Gastroesophageal sphincter (tissue), 4 donors: ENCODE results near the gene LDLRAP1. TPM values are rescaled to one million over a fixed set of nuclear protein-coding genes. Genes with fewer than 3 reads are reported as not detected.

Experiments
- ATAC-seq: fragments of 150-250 bp; one replicate; pipeline ENCODE4 v1.9.1; 2016; ENCODE audit warnings: mild to moderate bottlenecking, moderate library complexity
- H3K27ac ChIP-seq, 4 donors: fragments of 200-600 bp; sonication (generic) in 3 of 4; 1 replicate in 3 of 4; 2 replicates in 1 of 4; pipeline ENCODE4 v1.5.1; 2016 to 2019
- H3K27me3 ChIP-seq: fragments of 200-600 bp; sonication (generic); one replicate; pipeline ENCODE4 v1.5.1; 2019
- H3K36me3 ChIP-seq, 2 donors: fragments of 200-600 bp; sonication (generic); one replicate each; pipeline ENCODE4 v1.5.1; 2019; ENCODE audit warnings: control low read depth in 1 of 2
- H3K4me1 ChIP-seq, 3 donors: fragments of 200-600 bp; sonication (generic); 1 replicate in 2 of 3; 2 replicates in 1 of 3; pipeline ENCODE4 v1.5.1; 2016 to 2019; ENCODE audit warnings: control low read depth in 2 of 3
- H3K4me3 ChIP-seq, 2 donors: fragments of 200-600 bp; sonication (generic); one replicate each; pipeline ENCODE4 v1.5.1; 2019; ENCODE audit warnings: mild to moderate bottlenecking in 1 of 2, moderate library complexity in 1 of 2
- H3K9me3 ChIP-seq, 3 donors: fragments of 200-600 bp; sonication (generic); one replicate each; pipeline ENCODE4 v1.5.1; 2017 to 2019; ENCODE audit warnings: control low read depth in 2 of 3
- EP300 ChIP-seq: sonication (generic); formaldehyde crosslinking; IDR thresholded peaks from one replicate; pipeline ENCODE4 v1.6.1; 2017; ENCODE audit warnings: antibody characterized with exemption, mild to moderate bottlenecking
- POLR2A ChIP-seq, 2 donors: fragments of 450-650 bp; IDR thresholded peaks; one replicate each; pipeline ENCODE4 v1.6.1; 2017; ENCODE audit warnings: antibody characterized with exemption in 2 of 2, mild to moderate bottlenecking in 2 of 2, moderate library complexity in 1 of 2
- POLR2AphosphoS5 ChIP-seq: sonication (generic); formaldehyde crosslinking; IDR thresholded peaks from one replicate; pipeline ENCODE4 v1.6.1; 2017; ENCODE audit warnings: antibody characterized with exemption
- WGBS, 2 donors: methylation state at CpG; one replicate each; pipeline ENCODE4 v1.1.5; 2018; ENCODE audit warnings: low coverage in 1 of 2; 5-methylcytosine and 5-hydroxymethylcytosine counted together
- total RNA-seq, 4 donors: library from RNA; depleted of rRNA; stranded (reverse); fragments of >200 nt; gene quantifications; one replicate each; pipeline ENCODE4 v1.1.0, GENCODE V29; 2016
- TF ChIP-seq, protein P1 (sequence below), 4 experiments: fragments of 200-600 bp in 2 of 4; fragments of 450-650 bp in 2 of 4; sonication (generic) in 1 of 4; IDR thresholded peaks; one replicate each; pipeline ENCODE4 v1.5.1; 2017 to 2019; ENCODE audit warnings: antibody characterized with exemption in 4 of 4, mild to moderate bottlenecking in 2 of 4, moderate library complexity in 2 of 4

The LDLRAP1 gene, protein sequence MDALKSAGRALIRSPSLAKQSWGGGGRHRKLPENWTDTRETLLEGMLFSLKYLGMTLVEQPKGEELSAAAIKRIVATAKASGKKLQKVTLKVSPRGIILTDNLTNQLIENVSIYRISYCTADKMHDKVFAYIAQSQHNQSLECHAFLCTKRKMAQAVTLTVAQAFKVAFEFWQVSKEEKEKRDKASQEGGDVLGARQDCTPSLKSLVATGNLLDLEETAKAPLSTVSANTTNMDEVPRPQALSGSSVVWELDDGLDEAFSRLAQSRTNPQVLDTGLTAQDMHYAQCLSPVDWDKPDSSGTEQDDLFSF
- 10 to 100 TPM; 13.6 to 21.3 (median 17.2) TPM for total RNA-seq

DNA sequence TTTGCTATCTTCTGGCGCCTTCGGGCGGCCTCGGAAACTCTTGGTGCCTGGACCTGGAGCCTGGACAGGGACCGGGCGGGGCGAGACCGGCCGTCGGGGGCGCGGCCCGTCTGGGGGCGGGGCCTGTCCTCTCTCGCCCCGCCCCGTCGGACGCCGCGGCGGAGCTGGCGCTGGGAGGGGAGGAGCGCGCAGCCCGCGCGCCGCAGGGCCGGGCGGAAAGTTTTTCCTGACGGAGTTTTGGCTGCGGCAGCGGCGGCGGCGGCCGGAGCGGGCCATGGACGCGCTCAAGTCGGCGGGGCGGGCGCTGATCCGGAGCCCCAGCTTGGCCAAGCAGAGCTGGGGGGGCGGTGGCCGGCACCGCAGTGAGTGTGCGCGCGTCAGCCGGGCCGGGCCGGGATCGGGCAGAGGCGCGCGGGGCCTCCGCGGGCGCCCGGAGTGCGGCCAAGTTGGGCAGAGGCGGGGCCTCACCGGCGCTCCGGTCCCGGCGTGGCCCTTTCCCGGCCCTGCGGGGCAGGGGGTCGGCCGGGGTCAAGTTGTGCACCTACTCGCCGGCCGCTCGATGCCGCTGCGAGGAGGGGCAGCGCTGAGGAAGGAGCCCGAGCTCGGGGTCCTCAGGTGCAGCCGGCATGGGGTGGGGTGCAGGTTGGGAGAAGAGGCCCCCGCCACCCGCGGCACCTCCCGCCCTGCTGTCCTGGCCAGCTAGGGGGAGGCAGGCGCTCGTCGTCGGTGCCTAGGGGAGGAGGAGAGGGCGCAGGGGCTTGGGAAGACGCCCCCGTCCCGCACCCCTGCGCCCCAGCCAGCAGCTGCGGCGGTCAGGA lies at the start of gene LDLRAP1:
Gene LDLRAP1, plus strand, starts transcription at position 182 of the 818 bp plus-strand sequence. Its CDS starts 93 bp downstream, at position 275.
- no peaks in the 10 kb centered on the region for H3K27me3 ChIP-seq
- peak; percentile 95 for ATAC-seq
- peaks cover 0 to 46% (median 12%) of the 10 kb centered on the region in 3 donors for H3K4me1 ChIP-seq
- no peaks in the 10 kb centered on the region for H3K9me3 ChIP-seq
- H3K36me3 ChIP-seq, result no peaks in the 10 kb centered on the region
- H3K4me3 ChIP-seq, result peak within 1 kb of the TSS; percentile 66 to 94
- TF ChIP-seq, protein P1, sequence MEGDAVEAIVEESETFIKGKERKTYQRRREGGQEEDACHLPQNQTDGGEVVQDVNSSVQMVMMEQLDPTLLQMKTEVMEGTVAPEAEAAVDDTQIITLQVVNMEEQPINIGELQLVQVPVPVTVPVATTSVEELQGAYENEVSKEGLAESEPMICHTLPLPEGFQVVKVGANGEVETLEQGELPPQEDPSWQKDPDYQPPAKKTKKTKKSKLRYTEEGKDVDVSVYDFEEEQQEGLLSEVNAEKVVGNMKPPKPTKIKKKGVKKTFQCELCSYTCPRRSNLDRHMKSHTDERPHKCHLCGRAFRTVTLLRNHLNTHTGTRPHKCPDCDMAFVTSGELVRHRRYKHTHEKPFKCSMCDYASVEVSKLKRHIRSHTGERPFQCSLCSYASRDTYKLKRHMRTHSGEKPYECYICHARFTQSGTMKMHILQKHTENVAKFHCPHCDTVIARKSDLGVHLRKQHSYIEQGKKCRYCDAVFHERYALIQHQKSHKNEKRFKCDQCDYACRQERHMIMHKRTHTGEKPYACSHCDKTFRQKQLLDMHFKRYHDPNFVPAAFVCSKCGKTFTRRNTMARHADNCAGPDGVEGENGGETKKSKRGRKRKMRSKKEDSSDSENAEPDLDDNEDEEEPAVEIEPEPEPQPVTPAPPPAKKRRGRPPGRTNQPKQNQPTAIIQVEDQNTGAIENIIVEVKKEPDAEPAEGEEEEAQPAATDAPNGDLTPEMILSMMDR (IDR thresholded peaks at IDR 0.05), result peak in 2 of 4 experiments; percentile 16 to 35
- TF ChIP-seq EP300 (no peak), POLR2A (IDR thresholded peaks at IDR 0.05) (peak; percentile 90 to 91), POLR2AphosphoS5 (peak; percentile 41)
- 0% methylated on average over 1 of the region's 99 CpGs; no CpG with 5 or more reads in 1 of the 2 donors for WGBS, 2 donors
- H3K27ac ChIP-seq, result peak within 1 kb of the TSS; percentile 29 to 94 (median 90)

DNA sequence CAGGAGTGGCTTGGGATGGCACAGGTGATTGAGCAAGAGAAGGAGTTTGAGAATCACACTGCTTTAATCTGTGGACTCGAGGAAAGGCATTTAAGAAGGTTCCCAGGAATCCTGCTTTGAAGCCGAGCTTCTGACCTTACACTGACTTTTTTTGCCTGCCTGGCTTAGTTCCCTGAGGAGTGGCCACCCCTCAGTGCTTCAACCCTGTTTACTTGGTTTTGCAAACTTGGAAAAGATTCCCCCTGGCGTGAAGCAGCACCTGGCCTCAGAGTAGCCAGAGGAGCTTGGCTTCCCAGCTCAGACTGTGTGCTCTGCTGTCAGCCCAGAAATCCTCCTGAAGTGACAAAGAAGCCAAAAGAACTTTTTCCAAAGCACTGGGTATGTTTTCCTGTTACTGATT lies 48.5 kb upstream of the LDLRAP1 start:
- peaks cover 5 to 89% of the 10 kb centered on the region in 2 donors for H3K36me3 ChIP-seq
- 60% methylated on average over 1 to 3 of the region's 3 CpGs for WGBS, 2 donors

DNA sequence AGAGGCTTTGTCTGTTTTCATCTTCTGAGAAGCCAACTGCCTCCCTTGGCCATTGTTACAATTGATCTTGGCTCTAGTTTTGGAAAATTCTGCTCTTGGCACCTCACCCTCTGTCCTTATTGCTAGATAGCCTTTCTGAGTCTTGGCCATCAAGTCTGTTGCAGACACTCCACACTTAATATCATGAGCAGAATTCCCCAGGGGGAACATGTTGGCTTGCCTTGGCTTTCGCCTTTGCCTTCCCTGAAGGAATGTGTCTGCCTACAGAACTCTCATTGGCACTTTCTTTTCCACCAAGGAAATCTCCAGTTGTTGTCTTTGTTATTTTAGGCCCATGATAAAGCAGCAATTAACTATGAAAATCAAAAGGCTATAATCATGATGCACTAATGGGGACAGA lies 42.7 kb upstream of the LDLRAP1 start:
- H3K4me1 ChIP-seq, result peaks cover 0 to 28% (median 0%) of the 10 kb centered on the region in 3 donors
- no peak overlapping the region for H3K27ac ChIP-seq
- whole genome bisulfite sequencing, 2 donors, result 75 to 80% methylated on average over 1 of the region's 1 CpG
- no peaks in the 10 kb centered on the region for H3K9me3 ChIP-seq
- no peaks in the 10 kb centered on the region for H3K27me3 ChIP-seq
- ATAC-seq, result no peak
- no peak overlapping the region for H3K4me3 ChIP-seq
- H3K36me3 ChIP-seq, result peaks cover 0 to 42% of the 10 kb centered on the region in 2 donors
- TF ChIP-seq, protein P1 (IDR thresholded peaks at IDR 0.05), result no peak
- TF ChIP-seq POLR2AphosphoS5, result no peak
- no peak for TF ChIP-seq POLR2A (IDR thresholded peaks at IDR 0.05)
- no peak for TF ChIP-seq EP300

More for the DNA sequence above, 48.5 kb upstream of the LDLRAP1 start:
- H3K4me1 ChIP-seq, result peaks cover 0 to 7% (median 0%) of the 10 kb centered on the region in 3 donors
- H3K27ac ChIP-seq, result peak overlapping the region in 1 of 4 donors; percentile 12
- no peak for TF ChIP-seq EP300
- TF ChIP-seq POLR2A (IDR thresholded peaks at IDR 0.05), result no peak
- no peak for TF ChIP-seq POLR2AphosphoS5
- TF ChIP-seq, protein P1 (IDR thresholded peaks at IDR 0.05), result no peak
- H3K4me3 ChIP-seq, result no peak overlapping the region
- no peak for ATAC-seq
- no peaks in the 10 kb centered on the region for H3K27me3 ChIP-seq
- H3K9me3 ChIP-seq, result no peaks in the 10 kb centered on the region

DNA sequence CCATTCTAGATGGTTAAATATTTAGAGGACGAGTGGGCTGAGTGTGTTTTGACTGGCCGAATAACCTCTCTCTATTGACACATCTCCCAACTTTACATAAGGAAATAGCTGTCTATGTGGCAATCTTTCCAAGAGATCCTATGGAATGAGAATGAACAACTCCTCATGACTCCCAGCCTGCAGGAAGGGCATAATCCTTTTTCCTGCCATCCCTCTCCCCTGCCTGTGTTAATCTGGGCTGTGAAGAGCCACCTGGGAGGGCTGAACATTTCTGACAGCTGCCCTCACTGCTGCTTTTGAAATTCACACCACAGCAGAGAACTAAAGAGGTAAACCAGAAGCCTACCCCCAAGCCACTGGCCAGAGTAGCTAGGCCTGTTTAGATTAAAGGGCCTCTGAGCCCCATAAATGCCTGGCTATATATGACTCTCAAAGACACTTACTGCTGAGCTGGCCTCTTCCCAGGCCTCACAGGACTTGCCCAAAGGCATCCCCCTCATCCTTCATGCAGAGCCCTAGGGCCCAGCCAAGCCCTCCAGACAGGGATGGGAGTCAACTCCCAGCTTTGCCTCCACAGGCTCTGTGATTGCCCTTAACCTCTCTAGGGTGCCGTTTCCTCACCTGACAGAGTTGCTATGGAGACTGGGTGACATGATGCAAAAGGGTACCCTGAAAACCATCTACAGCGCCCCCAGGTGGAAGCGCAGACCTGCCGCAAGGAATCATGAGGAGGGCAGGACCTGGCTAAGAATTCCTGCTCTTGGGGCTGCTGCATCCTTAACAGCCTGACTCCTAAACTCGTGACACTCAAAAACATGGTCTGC lies 42.0 kb upstream of the LDLRAP1 start:
- H3K9me3 ChIP-seq, result no peaks in the 10 kb centered on the region
- H3K27ac ChIP-seq, result no peak overlapping the region
- 40 to 96% methylated on average over 1 to 2 of the region's 7 CpGs for WGBS, 2 donors
- TF ChIP-seq POLR2A (IDR thresholded peaks at IDR 0.05), result no peak
- no peaks in the 10 kb centered on the region for H3K27me3 ChIP-seq
- no peak for ATAC-seq
- no peak overlapping the region for H3K4me3 ChIP-seq
- H3K4me1 ChIP-seq, result peaks cover 0 to 31% (median 0%) of the 10 kb centered on the region in 3 donors
- H3K36me3 ChIP-seq, result peaks cover 0 to 35% of the 10 kb centered on the region in 2 donors

DNA sequence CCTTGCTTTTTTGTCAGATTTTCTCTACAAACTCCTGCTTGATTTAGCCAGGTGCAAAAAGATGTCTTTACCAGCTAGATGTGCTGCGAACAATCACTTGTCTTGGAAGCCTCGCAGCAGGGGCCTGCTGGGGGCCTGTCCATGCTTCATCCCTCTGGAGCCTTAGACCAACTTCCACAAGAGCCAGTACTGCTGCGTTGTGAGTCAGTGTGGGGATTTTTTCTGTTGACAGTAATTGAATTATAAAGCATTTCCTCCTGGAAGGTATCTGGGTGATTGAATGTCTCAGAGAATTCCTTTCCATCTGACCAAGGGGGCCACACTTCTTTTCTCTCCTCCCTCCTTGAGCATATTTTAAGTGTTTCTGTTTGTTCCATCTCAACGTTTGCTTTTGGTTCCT lies 40.4 kb upstream of the LDLRAP1 start:
- no peak for ATAC-seq
- H3K27ac ChIP-seq, result no peak overlapping the region
- 29 to 53% methylated on average over 4 of the region's 4 CpGs for WGBS, 2 donors
- TF ChIP-seq EP300 (no peak), POLR2A (IDR thresholded peaks at IDR 0.05) (no peak), POLR2AphosphoS5 (no peak)
- TF ChIP-seq, protein P1 (IDR thresholded peaks at IDR 0.05), result no peak
- H3K9me3 ChIP-seq, result no peaks in the 10 kb centered on the region
- H3K4me3 ChIP-seq, result no peak overlapping the region
- no peaks in the 10 kb centered on the region for H3K27me3 ChIP-seq
- H3K4me1 ChIP-seq, result peaks cover 0 to 39% (median 0%) of the 10 kb centered on the region in 3 donors
- peaks cover 0 to 21% of the 10 kb centered on the region in 2 donors for H3K36me3 ChIP-seq
